D341Med (cell line): ENCODE data around the gene SHISA9.

Experiments used
- DNase-seq: peaks from one replicate; pipeline ENCODE4 v3.0.0; 2012; ENCODE audit warnings: low spot score

The SHISA9 gene

GRCh38 chr16:13120557-13120956 is 219.2 kb downstream of the SHISA9 start:
- DNase-seq = no peak

GRCh38 chr16:13123991-13124390 is 222.6 kb downstream of the SHISA9 start:
- DNase-seq = no peak

- no peak for DNase-seq
These were observed 225.7 kb downstream of the SHISA9 start for GRCh38 chr16:13127144-13127543.

- DNase-seq = no peak
These were observed 229.2 kb downstream of the SHISA9 start for GRCh38 chr16:13130586-13130985.

GRCh38 chr16:13134836-13135235 is 233.4 kb downstream of the SHISA9 start:
- DNase-seq = no peak

GRCh38 chr16:13136901-13137300 is 235.5 kb downstream of the SHISA9 start:
- DNase-seq = no peak

GRCh38 chr16:13138528-13138927 is 237.1 kb downstream of the SHISA9 start:
- DNase-seq = no peak

GRCh38 chr16:13139661-13140241 is 238.4 kb downstream of the SHISA9 start:
- no peak for DNase-seq

GRCh38 chr16:13143551-13143950 is 242.2 kb downstream of the SHISA9 start:
- no peak for DNase-seq

- DNase-seq = no peak
These were observed 245.4 kb downstream of the SHISA9 start for GRCh38 chr16:13146829-13147228.

GRCh38 chr16:13148294-13148693 is 246.9 kb downstream of the SHISA9 start:
- no peak for DNase-seq

GRCh38 chr16:13148836-13149235 is 247.4 kb downstream of the SHISA9 start:
- DNase-seq = no peak

- no peak for DNase-seq
These were observed 248.9 kb downstream of the SHISA9 start for GRCh38 chr16:13150181-13150885.

GRCh38 chr16:13153696-13154095 is 252.3 kb downstream of the SHISA9 start:
- no peak for DNase-seq

GRCh38 chr16:13154799-13155198 is 253.4 kb downstream of the SHISA9 start:
- no peak for DNase-seq

GRCh38 chr16:13155377-13155776 is 254.0 kb downstream of the SHISA9 start:
- no peak for DNase-seq

GRCh38 chr16:13155780-13156179 is 254.4 kb downstream of the SHISA9 start:
- no peak for DNase-seq

GRCh38 chr16:13157082-13157481 is 255.7 kb downstream of the SHISA9 start:
- no peak for DNase-seq

- DNase-seq = no peak
These were observed 257.0 kb downstream of the SHISA9 start for GRCh38 chr16:13158427-13158826.

GRCh38 chr16:13165024-13165423 is 263.6 kb downstream of the SHISA9 start:
- no peak for DNase-seq

- DNase-seq = peak; percentile 30
These were observed 266.7 kb downstream of the SHISA9 start for GRCh38 chr16:13168091-13168572.

GRCh38 chr16:13171313-13171712 is 269.9 kb downstream of the SHISA9 start:
- no peak for DNase-seq

GRCh38 chr16:13176711-13177110 is 275.3 kb downstream of the SHISA9 start:
- no peak for DNase-seq

GRCh38 chr16:13178318-13178717 is 276.9 kb downstream of the SHISA9 start:
- DNase-seq = no peak
